ENCODE results near the gene GPR33.
"Not testable (repeated sequence)": the region's sequence is repeated elsewhere in the genome, so short reads cannot be mapped to it uniquely, and the experiment has no call there.

Gene GPR33

DNA sequence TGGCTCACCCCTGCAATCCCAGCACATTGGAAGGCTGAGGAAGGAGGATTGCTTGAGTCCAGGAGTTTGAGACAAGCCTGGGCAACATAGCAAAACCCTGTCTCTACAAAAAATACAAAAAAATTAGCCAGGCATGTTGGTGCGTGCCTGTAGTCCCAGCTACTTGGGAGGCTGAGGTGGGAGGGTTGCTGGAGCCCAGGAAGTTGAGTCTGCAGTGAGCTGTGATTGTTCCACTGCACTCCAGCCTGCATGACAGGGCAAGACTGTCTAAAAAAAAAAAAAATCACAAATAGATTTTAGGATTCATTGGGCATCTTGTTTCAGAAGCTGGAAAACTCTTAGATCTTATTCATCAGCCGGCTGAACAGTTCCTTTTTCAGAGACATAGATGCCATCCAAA is 25.4 kb downstream of the GPR33 start:
- in situ Hi-C loops (cut with MboI; ENCODE audit: low sequenced_read_pairs) = not testable (repeated sequence)

DNA sequence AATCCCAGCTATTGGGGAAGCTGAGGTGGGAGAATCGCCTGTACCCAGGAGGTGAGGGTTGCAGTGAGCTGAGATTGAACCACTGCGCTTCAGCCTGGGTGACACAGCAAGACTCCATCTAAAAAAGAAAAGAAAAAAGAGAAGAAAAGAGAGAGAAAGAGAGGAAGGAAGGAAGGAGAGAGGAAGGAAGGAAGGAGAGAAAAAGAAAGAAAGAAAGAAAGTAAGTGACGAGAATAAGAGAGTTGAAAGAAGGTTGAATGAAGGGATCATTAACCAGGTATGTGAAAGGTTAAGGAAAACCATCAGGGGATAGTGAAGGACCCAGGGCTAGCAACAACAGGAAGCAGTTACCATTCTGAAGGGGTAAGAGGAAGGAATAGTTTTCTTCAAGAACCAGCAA is 26.3 kb downstream of the GPR33 start:
- in situ Hi-C loops (cut with MboI; ENCODE audit: low sequenced_read_pairs) = no loop called here

- in situ Hi-C loops (cut with MboI; ENCODE audit: low sequenced_read_pairs) = no loop called here
Observed at GRCh38 chr14:31457665-31458659, 29.9 kb downstream of the GPR33 start.

DNA sequence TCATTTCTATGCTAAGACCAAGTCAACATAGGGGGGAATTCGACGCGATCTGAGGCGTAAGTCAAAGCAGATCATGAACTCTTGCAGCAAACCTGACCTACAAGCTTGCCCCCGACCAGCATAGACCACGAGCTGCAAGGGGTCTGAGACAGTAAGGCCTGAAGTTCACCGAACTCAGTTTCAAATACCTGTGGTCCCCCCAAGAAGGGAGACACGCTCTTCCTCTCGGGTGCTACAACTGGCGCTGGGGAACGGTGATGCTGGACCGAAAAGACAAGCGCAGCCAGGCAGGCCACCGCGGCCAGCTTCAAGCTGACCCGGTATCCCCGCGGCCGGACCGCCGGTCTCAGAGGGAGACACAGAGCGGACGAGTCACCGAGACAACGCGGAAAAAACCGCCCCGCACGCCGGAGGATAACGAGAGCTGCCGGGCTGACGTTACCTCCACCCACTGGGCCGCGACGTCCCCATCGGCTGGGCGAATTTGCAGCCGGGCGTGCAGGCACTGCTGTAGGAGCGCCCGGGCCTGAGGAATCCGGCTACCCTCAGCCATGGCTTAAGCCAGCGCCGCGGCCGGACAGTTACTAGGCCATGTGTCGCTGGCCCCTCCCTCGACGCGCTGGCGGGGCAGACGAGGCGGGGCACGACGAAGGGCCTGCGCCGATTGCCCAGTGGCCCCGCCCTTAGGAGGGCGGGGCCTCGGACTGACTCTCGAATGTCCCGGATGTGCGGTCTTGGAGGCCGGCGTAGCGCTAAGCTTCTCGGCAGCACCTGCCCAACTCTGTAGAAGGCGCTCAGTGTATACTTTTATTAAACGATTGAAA is 30.8 kb downstream of the GPR33 start, which contains the start of gene DTD2:
Gene DTD2, minus strand, starts transcription at position 666 of the 824 bp plus-strand sequence. Its CDS starts 113 bp downstream, at position 553.
- in situ Hi-C loops (cut with MboI; ENCODE audit: low sequenced_read_pairs) = no loop called here

DNA sequence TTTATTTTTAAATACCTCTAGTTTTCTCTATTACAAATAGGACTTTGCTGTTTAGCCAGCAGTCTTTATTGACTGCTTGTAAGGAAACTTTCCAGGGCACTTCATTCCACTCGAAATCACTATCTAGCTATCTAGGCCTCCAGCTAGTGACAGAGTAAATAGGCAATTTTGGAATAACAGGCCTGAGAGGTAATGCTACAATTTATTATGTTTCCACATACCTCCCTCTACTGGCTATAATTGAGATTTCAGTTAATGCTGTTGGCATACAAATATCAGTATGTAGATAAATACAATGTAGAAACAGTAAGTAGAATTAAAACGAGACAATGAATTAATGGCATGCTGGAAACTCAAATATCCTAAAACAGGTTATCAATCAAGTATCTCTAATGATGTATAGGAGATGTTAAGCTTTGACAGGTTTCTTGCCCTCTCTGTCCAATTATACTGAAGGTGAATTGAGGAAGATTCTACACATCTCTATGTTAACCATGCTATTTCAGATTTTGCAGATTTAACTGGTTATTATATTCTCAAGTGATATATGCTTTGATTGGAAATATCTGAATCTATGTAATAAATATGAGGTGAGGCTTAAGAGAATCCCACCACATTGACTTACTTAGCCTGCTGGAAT is 37.7 kb downstream of the GPR33 start:
- in situ Hi-C loops (cut with MboI; ENCODE audit: low sequenced_read_pairs) = no loop called here

- in situ Hi-C loops (cut with MboI; ENCODE audit: low sequenced_read_pairs) = no loop called here
Observed at GRCh38 chr14:31449136-31449535, 38.7 kb downstream of the GPR33 start.

- in situ Hi-C loops (cut with MboI; ENCODE audit: low sequenced_read_pairs) = no loop called here
Observed at GRCh38 chr14:31445703-31446102, 42.1 kb downstream of the GPR33 start.

DNA sequence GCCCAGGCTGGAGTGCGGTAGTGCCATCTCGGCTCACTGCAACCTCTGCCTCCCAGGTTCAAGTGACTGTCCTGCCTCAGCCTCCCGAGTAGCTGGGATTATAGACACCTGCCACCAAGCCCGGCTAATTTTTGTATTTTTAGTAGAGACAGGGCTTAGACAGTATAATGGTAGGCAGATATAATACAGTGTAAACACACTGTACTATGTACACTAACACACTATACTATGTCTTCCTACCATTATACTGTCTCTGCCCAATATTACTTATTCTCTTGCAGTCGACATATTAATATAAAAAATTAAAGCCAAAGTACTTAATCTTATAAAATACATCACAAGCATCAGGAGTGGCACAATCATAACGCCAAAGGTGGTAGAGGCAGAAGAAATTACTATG is 45.6 kb downstream of the GPR33 start:
- in situ Hi-C loops (cut with MboI; ENCODE audit: low sequenced_read_pairs) = no loop called here

DNA sequence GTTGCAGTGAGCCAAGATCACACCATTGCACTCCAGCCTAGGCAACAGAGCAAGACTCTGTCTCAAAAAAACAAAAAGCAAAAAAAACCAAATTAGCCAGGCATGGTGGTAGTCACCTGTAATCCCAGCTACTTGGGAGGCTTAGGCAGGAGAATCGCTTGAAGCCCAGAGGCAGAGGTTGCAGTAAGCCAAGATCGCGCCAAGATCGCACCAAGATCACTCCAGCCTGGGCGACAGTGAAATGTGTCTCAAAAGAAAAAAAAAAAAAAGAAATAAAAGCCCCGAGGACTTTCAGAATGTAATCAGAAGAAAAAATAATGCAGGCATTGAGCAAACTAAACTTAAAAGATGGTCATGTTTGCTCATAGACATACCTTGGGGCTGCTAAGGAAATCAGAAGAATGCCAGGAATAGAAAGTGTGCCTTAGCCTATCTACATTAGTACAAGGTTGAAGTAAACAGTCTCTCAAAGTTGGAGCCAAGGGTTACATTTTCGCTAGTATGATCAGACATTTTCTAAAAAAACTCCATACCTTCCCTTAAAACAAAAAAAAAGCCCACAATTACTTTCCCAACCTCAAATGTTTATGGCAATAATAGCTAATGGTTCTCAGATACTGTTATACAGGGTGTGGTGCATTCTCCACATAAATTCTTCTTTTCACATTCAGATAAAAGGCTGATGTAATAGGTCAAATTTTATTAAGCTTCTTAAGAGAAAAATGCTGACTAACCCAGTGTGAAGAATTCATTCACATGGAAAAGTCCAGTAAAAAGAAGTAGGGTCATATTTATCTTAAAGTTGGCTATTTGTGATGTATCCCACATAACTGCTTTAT is 46.3 kb downstream of the GPR33 start:
- in situ Hi-C loops (cut with MboI; ENCODE audit: low sequenced_read_pairs) = no loop called here

DNA sequence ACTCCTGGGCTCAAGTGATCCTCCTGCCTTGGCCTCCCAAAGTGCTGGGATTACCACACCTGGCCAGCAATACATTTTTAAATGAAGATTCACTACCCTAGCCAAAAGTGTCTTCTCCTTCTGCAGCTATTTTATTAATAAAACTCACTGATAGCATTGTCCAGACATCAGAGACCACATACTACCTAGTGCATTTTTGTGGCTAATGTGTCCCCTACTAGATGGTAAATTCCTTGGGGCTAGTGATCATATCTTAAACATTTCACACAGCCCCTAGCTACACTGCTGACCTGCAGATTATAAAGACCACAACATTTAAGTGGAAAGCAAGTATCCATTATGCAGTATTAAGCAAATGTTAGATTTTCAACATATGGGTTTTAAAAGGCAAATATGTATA is 47.6 kb downstream of the GPR33 start:
- in situ Hi-C loops (cut with MboI; ENCODE audit: low sequenced_read_pairs) = no loop called here

- in situ Hi-C loops (cut with MboI; ENCODE audit: low sequenced_read_pairs) = no loop called here
Observed at GRCh38 chr14:31439561-31439960, 48.3 kb downstream of the GPR33 start.

- in situ Hi-C loops (cut with MboI; ENCODE audit: low sequenced_read_pairs) = not testable (repeated sequence)
Observed at GRCh38 chr14:31437045-31437691, 50.7 kb downstream of the GPR33 start.

DNA sequence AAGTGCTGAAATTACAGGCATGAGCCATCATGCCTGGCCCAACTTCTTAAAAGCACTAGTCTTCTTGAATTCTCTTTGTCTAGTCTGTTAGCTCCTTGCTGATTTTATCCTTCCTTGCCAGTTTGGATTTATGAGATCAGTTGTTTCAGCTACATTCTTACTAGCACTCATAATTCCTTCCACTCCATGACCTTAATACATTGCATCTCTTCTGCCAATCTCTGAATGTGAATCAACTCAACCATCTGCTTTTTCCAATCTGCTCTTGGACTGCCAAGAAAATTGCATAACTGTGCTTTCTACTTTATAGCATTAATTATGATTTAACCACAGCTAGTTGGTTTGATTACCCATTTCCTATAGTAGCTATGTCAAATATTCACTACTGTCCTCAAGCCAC is 52.6 kb downstream of the GPR33 start:
- in situ Hi-C loops (cut with MboI; ENCODE audit: low sequenced_read_pairs) = no loop called here
